Mucosa of descending colon (tissue), 3 donors: ENCODE measurements around the gene ELL. TPM values are rescaled to one million over a fixed set of nuclear protein-coding genes. Genes with fewer than 3 reads are reported as not detected.
A peak's percentile ranks its signal among the peaks of the same experiment; 100 is the strongest.

Experiments
- ATAC-seq: fragments of 200-7000 bp; cut with Tn5 transposase; one replicate; pipeline ENCODE4 v1.9.1; 2020; ENCODE audit warnings: mild to moderate bottlenecking, moderate library complexity
- DNase-seq, 3 donors: peaks; one replicate each; pipeline ENCODE4 v3.0.0-alpha.2; 2020
- H3K36me3 ChIP-seq: fragments of 200-600 bp; one replicate; pipeline ENCODE4 v1.8.0; 2021; ENCODE audit warnings: low read depth, mild to moderate bottlenecking
- H3K4me1 ChIP-seq: fragments of 200-600 bp; one replicate; pipeline ENCODE4 v1.8.0; 2021; ENCODE audit warnings: low read depth, mild to moderate bottlenecking
- H3K4me3 ChIP-seq: fragments of 200-600 bp; one replicate; pipeline ENCODE4 v1.8.0; 2021; ENCODE audit warnings: mild to moderate bottlenecking
- H3K9me3 ChIP-seq: fragments of 200-600 bp; one replicate; pipeline ENCODE4 v1.8.0; 2021; ENCODE audit warnings: mild to moderate bottlenecking
- CTCF ChIP-seq: fragments of 200-600 bp; IDR thresholded peaks from one replicate; pipeline ENCODE4 v1.8.0; 2022; ENCODE audit warnings: antibody characterized with exemption, mild to moderate bottlenecking
- intact Hi-C, 2 donors: fragments of 100-400 bp; cut with DNase I in 1 of 2; cut with micrococcal nuclease in 1 of 2; formaldehyde crosslinking; loops; one replicate each; pipeline versions ENCODE4 v1.11.0 to v1.11.1; 2022; cut with DNase I, micrococcal nuclease
- total RNA-seq, 3 donors: library from RNA; stranded (reverse); fragmentation: NEBNext Ultra II Directional in 2 of 3; extraction: Animal tissue kit (Norgen Biotek cat#: 25700) in 2 of 3; gene quantifications; one replicate each; pipeline versions ENCODE4 v1.2.1 to v1.2.4, GENCODE V29; 2021 to 2023
- donor health status: DM: no; HTN: no; CAD: no; lungs with moderate emphysema.
- donor health status: DM: no; HTN: no; CAD: no.
- donor health status: DM: no; HTN: yes; CAD: no.

ELL gene
- total RNA-seq, 3 donors from 2014 or later: 17.8 to 21.6 (median 18.9) TPM

- ATAC-seq (no peak), DNase-seq (no peak)
- peaks cover 6% of the 10 kb centered on the region for H3K4me1 ChIP-seq
- no peaks in the 10 kb centered on the region for H3K36me3 ChIP-seq
- intact Hi-C loops: no loop called here
- TF ChIP-seq CTCF: no peak
- no peaks in the 10 kb centered on the region for H3K9me3 ChIP-seq
- H3K4me3 ChIP-seq: no peak overlapping the region
Measured at GRCh38 chr19:18538115-18538514, 16.2 kb upstream of the ELL start.

- Histone ChIP-seq H3K4me1 (peaks cover 6% of the 10 kb centered on the region), H3K9me3 (no peaks in the 10 kb centered on the region), H3K36me3 (no peaks in the 10 kb centered on the region), H3K4me3 (no peak overlapping the region)
- DNase-seq (no peak), ATAC-seq (no peak)
- TF ChIP-seq CTCF: no peak
- intact Hi-C loops: no loop called here
Measured at GRCh38 chr19:18537431-18537830, 15.6 kb upstream of the ELL start.

GRCh38 chr19:18536475-18536874 lies 14.6 kb upstream of the ELL start:
- H3K36me3 ChIP-seq: no peaks in the 10 kb centered on the region
- DNase-seq (no peak), ATAC-seq (no peak)
- intact Hi-C loops: no loop called here
- TF ChIP-seq CTCF: no peak
- no peak overlapping the region for H3K4me3 ChIP-seq
- no peaks in the 10 kb centered on the region for H3K9me3 ChIP-seq
- no peaks in the 10 kb centered on the region for H3K4me1 ChIP-seq

GRCh38 chr19:18533058-18533457 lies 11.2 kb upstream of the ELL start:
- no peaks in the 10 kb centered on the region for H3K9me3 ChIP-seq
- TF ChIP-seq CTCF: no peak
- intact Hi-C loops: no loop called here
- DNase-seq (no peak), ATAC-seq (peak; percentile 18)
- no peaks in the 10 kb centered on the region for H3K4me1 ChIP-seq
- H3K36me3 ChIP-seq: no peaks in the 10 kb centered on the region
- no peak overlapping the region for H3K4me3 ChIP-seq

- intact Hi-C loops: no loop called here
Measured at GRCh38 chr19:18532168-18532890, 10.5 kb upstream of the ELL start.

More at GRCh38 chr19:18532168-18532890, 10.5 kb upstream of the ELL start:
- ATAC-seq (no peak), DNase-seq (no peak)
- Histone ChIP-seq H3K4me1 (no peaks in the 10 kb centered on the region), H3K36me3 (no peaks in the 10 kb centered on the region), H3K4me3 (no peak overlapping the region), H3K9me3 (no peaks in the 10 kb centered on the region)
- TF ChIP-seq CTCF: no peak
